K562 (cell line): ENCODE measurements around the gene CMBL. TPM values are rescaled to one million over a fixed set of nuclear protein-coding genes. Genes with fewer than 3 reads are reported as not detected.

Experiments used
- ARNT ChIP-seq, 2 experiments: fragments of 450-650 bp; IDR thresholded peaks; 2 replicates each; pipeline ENCODE4 v1.6.1; 2016; ENCODE audit warnings: mild to moderate bottlenecking in 1 of 2
- EHMT2 ChIP-seq: fragments of 450-650 bp; IDR thresholded peaks from 2 replicates; pipeline ENCODE4 v1.6.1; 2018; ENCODE audit warnings: antibody characterized with exemption
- ELF1 ChIP-seq: fragments of 200-800 bp; sonication (Bioruptor generic); IDR thresholded peaks from 2 replicates; pipeline ENCODE4 v1.6.1; 2016; ENCODE audit warnings: missing genetic modification characterization, missing compliant biosample characterization
- GTF2F1 ChIP-seq: IDR thresholded peaks from 2 replicates; pipeline ENCODE4 v1.6.1; 2011; ENCODE audit warnings: low read depth, low read length, improper control_type of control experiment
- HDGF ChIP-seq: fragments of 450-650 bp; IDR thresholded peaks from 2 replicates; pipeline ENCODE4 v1.6.1; 2016
- HNRNPL ChIP-seq: fragments of 200-400 bp; formaldehyde crosslinking; IDR thresholded peaks from 2 replicates; pipeline ENCODE4 v1.6.1; 2017; ENCODE audit warnings: low read depth, mild to moderate bottlenecking, low read length
- KDM1A ChIP-seq, 2 experiments: fragments of 450-650 bp; IDR thresholded peaks; 2 replicates each; pipeline ENCODE4 v1.6.1; 2016; ENCODE audit warnings: mild to moderate bottlenecking in 2 of 2
- LCOR ChIP-seq: sonication (generic); formaldehyde crosslinking; IDR thresholded peaks from 2 replicates; pipeline ENCODE4 v1.8.0; 2022; ENCODE audit warnings: mild to moderate bottlenecking, missing genetic modification reagents
- SETDB1 ChIP-seq: IDR thresholded peaks from one replicate; pipeline ENCODE4 v1.6.1; 2012; ENCODE audit warnings: low read length, control low read depth, inconsistent platforms
- SMARCC2 ChIP-seq: fragments of 450-650 bp; IDR thresholded peaks from 2 replicates; pipeline ENCODE4 v1.6.1; 2017; ENCODE audit warnings: antibody characterized with exemption, moderate library complexity, mild to moderate bottlenecking, low read depth
- ZBTB43 ChIP-seq: sonication (generic); formaldehyde crosslinking; IDR thresholded peaks from 2 replicates; pipeline ENCODE4 v1.8.0; 2023; ENCODE audit warnings: mild to moderate bottlenecking, missing genetic modification reagents
- ZNF23 ChIP-seq: fragments of 250-450 bp; sonication (Bioruptor Pico); IDR thresholded peaks from 2 replicates; pipeline ENCODE4 v1.4.0; 2020; ENCODE audit warnings: mild to moderate bottlenecking
- ZNF444 ChIP-seq: fragments of 250-450 bp; sonication (Bioruptor Pico); IDR thresholded peaks from 2 replicates; pipeline ENCODE4 v1.4.0; 2020; ENCODE audit warnings: mild to moderate bottlenecking, moderate library complexity
- ZNF561 ChIP-seq: fragments of 450-650 bp; formaldehyde crosslinking; conservative IDR thresholded peaks from 2 replicates; pipeline ENCODE4 v1.4.0; 2020; ENCODE audit warnings: mild to moderate bottlenecking, moderate library complexity
- ZNF586 ChIP-seq: fragments of 450-650 bp; formaldehyde crosslinking; conservative IDR thresholded peaks from 2 replicates; pipeline ENCODE4 v1.4.0; 2020; ENCODE audit warnings: mild to moderate bottlenecking, moderate library complexity
- ZNF75A ChIP-seq: fragments of 450-650 bp; formaldehyde crosslinking; IDR thresholded peaks from 2 replicates; pipeline ENCODE4 v1.4.0; 2020; ENCODE audit warnings: mild to moderate bottlenecking
- ZNF79 ChIP-seq: fragments of 250-450 bp; sonication (Bioruptor Pico); IDR thresholded peaks from 2 replicates; pipeline ENCODE4 v1.4.0; 2020; ENCODE audit warnings: low read depth, mild to moderate bottlenecking, moderate library complexity
- polyA plus RNA-seq, 8 experiments: library from polyadenylated mRNA; depleted of rRNA in 4 of 8; stranded (reverse) in 5 of 8; unstranded in 3 of 8; fragments of >200 nt; fragmentation: Nextera tagmentation in 2 of 8; fragmentation: Illumina TruSeq in 1 of 8; extraction: Ambion mirVana in 2 of 8; extraction: Trizol in 1 of 8; gene quantifications; 2 replicates each; pipeline versions ENCODE4 v1.2.1 to v1.2.3, GENCODE V29; 2011 to 2014; ENCODE audit warnings: inconsistent platforms in 1 of 8, missing spikeins in 1 of 8
- total RNA-seq, 7 experiments: library from RNA; depleted of rRNA in 6 of 7; stranded (reverse); fragments of >200 nt in 6 of 7; fragmentation: Illumina TruSeq in 2 of 7; extraction: Trizol in 2 of 7; gene quantifications; 2 replicates each; pipeline versions ENCODE4 v1.2.1 to v1.2.3, GENCODE V29; 2011 to 2021; ENCODE audit warnings: low replicate concordance in 1 of 7
- TF ChIP-seq, protein P1 (sequence below): sonication (generic); formaldehyde crosslinking; IDR thresholded peaks from 2 replicates; pipeline ENCODE4 v1.8.0; 2022; ENCODE audit warnings: mild to moderate bottlenecking, missing genetic modification reagents
- TF ChIP-seq, protein P2 (sequence below): sonication (generic); formaldehyde crosslinking; IDR thresholded peaks from 2 replicates; pipeline ENCODE4 v1.8.1; 2023; ENCODE audit warnings: mild to moderate bottlenecking, missing genetic modification reagents

The CMBL gene
- total and polyA plus RNA-seq, 9 of the 15 experiments (the other 6 are each of a cell fraction or from before 2014, with no cell fraction given), result 22.6 to 192 (median 71.1) TPM

GRCh38 chr5:10307206-10308148, at the start of gene CMBL (continued):
- TF ChIP-seq SETDB1, result no peak
- TF ChIP-seq GTF2F1, result no peak; the same call in 1 of the 2 replicates
- TF ChIP-seq ZNF561, result no peak
- no peak for TF ChIP-seq ZNF444
- TF ChIP-seq HDGF, result peak; percentile 91
- TF ChIP-seq ZNF75A (CRISPR knock-in tag), result no peak
- peak; percentile 31; the same call in 1 of the 2 replicates for TF ChIP-seq LCOR
- no peak for TF ChIP-seq ZNF23 (CRISPR knock-in tag)
- TF ChIP-seq KDM1A (IDR thresholded peaks at IDR 0.05), result peak; percentile 30 to 88; a peak in 3 of 4 replicates
- no peak for TF ChIP-seq ELF1
- no peak for TF ChIP-seq ZBTB43 (CRISPR knock-in tag)
- TF ChIP-seq HNRNPL, result no peak
- TF ChIP-seq, protein P1, sequence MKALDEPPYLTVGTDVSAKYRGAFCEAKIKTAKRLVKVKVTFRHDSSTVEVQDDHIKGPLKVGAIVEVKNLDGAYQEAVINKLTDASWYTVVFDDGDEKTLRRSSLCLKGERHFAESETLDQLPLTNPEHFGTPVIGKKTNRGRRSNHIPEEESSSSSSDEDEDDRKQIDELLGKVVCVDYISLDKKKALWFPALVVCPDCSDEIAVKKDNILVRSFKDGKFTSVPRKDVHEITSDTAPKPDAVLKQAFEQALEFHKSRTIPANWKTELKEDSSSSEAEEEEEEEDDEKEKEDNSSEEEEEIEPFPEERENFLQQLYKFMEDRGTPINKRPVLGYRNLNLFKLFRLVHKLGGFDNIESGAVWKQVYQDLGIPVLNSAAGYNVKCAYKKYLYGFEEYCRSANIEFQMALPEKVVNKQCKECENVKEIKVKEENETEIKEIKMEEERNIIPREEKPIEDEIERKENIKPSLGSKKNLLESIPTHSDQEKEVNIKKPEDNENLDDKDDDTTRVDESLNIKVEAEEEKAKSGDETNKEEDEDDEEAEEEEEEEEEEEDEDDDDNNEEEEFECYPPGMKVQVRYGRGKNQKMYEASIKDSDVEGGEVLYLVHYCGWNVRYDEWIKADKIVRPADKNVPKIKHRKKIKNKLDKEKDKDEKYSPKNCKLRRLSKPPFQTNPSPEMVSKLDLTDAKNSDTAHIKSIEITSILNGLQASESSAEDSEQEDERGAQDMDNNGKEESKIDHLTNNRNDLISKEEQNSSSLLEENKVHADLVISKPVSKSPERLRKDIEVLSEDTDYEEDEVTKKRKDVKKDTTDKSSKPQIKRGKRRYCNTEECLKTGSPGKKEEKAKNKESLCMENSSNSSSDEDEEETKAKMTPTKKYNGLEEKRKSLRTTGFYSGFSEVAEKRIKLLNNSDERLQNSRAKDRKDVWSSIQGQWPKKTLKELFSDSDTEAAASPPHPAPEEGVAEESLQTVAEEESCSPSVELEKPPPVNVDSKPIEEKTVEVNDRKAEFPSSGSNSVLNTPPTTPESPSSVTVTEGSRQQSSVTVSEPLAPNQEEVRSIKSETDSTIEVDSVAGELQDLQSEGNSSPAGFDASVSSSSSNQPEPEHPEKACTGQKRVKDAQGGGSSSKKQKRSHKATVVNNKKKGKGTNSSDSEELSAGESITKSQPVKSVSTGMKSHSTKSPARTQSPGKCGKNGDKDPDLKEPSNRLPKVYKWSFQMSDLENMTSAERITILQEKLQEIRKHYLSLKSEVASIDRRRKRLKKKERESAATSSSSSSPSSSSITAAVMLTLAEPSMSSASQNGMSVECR (CRISPR knock-in tag), result peak; percentile 82; the same call in 1 of the 2 replicates
- TF ChIP-seq SMARCC2, result no peak
- TF ChIP-seq EHMT2, result peak; percentile 72
- no peak; a peak in 1 of 4 replicates for TF ChIP-seq ARNT (IDR thresholded peaks at IDR 0.05)
- TF ChIP-seq ZNF79, result no peak
- TF ChIP-seq ZNF586 (CRISPR knock-in tag), result no peak
- TF ChIP-seq, protein P2, sequence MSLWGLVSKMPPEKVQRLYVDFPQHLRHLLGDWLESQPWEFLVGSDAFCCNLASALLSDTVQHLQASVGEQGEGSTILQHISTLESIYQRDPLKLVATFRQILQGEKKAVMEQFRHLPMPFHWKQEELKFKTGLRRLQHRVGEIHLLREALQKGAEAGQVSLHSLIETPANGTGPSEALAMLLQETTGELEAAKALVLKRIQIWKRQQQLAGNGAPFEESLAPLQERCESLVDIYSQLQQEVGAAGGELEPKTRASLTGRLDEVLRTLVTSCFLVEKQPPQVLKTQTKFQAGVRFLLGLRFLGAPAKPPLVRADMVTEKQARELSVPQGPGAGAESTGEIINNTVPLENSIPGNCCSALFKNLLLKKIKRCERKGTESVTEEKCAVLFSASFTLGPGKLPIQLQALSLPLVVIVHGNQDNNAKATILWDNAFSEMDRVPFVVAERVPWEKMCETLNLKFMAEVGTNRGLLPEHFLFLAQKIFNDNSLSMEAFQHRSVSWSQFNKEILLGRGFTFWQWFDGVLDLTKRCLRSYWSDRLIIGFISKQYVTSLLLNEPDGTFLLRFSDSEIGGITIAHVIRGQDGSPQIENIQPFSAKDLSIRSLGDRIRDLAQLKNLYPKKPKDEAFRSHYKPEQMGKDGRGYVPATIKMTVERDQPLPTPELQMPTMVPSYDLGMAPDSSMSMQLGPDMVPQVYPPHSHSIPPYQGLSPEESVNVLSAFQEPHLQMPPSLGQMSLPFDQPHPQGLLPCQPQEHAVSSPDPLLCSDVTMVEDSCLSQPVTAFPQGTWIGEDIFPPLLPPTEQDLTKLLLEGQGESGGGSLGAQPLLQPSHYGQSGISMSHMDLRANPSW (CRISPR knock-in tag), result 0 out of 2 replicates have a peak, but pooled peaks have one; percentile 22
